GM12873 (cell line): ENCODE data around the gene ATF6.
A peak's percentile ranks its signal among the peaks of the same experiment; 100 is the strongest.

Experiments
- CTCF ChIP-seq: IDR thresholded peaks from 2 replicates; pipeline ENCODE4 v1.5.1; 2012; ENCODE audit warnings: low read depth, mild to moderate bottlenecking, moderate library complexity, low read length, control low read depth; ENCODE audit not compliant: insufficient read depth; ENCODE audit errors: missing control alignments

ATF6 gene

DNA sequence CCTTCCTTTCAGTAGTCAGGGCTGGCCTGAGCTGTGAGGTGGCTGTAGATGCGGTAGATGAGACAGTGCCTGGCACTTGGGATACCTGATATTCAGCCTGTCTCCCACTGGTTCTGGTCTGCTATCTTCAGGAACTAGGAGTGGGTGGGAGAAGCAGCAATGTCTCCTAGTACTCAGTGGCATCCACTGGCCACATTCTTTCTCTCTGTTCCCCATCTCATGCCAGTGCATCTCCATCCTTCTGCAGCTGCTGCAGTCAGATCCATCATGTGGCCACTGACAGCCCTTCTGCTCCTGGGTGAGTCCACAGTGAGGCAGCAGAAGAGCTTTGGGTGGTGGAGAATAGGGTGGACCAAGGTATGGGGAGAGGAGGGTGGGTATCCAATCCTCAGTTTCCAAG is 43.7 kb upstream of the ATF6 start:
- TF ChIP-seq CTCF = no peak

DNA sequence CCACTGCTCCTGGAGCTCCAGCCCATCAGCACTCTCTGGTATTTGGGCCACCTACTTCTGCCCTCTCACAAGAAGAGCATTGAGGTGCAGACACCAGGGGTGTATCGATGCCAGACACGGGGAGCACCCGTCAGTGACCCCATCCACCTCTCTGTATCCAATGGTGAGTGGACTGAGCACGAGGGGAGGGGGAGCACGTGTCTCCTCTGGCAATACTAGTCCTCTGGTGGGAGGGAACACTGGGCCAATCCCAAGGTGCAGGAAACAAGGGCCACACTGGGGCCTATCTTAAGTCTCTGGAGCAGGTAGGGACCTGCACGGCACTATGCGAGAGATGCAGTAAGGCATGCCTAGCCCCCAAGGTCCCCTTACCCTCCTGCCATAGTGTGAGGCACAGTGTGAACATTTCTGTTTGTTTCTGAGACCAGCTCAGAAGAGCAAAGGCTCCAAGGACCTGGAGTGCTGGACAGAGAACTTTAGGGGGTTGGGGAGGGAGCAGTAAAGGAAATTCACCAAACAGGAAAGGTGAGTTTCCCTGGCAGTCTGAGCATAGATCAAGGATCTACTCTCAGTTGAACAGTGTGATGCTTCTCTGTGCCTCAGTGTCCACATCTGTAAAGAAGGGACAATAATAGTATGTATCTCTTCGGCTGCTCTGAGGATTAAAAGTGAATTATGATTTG is 42.5 kb upstream of the ATF6 start:
- TF ChIP-seq CTCF = no peak

DNA sequence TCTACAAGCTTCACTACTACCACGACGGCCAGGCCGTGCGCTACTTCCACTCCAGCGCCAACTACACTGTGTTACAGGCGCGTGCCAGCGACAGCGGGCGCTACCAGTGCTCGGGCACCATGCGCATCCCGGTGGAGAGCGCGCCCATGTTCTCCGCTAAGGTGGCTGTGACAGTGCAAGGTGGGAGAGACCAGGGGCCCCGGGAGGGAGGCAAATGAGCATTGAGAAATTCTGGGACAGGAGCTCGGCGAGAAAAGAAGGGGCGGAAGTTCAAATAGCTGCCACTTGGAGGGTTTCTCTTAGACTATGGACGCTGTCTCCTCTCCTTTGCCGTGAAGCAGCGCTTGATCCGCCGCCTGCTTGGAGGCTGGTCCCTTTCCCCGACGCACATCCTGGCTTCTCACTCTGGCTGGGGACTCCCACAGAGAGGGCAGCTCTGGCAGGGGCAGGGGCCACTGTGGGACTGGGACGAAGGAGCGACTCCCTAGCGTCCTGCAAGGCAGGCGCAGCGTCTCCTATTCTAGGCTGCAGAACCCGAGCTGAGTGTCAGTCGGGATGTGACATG is 40.1 kb upstream of the ATF6 start:
- peak; percentile 36 for TF ChIP-seq CTCF

DNA sequence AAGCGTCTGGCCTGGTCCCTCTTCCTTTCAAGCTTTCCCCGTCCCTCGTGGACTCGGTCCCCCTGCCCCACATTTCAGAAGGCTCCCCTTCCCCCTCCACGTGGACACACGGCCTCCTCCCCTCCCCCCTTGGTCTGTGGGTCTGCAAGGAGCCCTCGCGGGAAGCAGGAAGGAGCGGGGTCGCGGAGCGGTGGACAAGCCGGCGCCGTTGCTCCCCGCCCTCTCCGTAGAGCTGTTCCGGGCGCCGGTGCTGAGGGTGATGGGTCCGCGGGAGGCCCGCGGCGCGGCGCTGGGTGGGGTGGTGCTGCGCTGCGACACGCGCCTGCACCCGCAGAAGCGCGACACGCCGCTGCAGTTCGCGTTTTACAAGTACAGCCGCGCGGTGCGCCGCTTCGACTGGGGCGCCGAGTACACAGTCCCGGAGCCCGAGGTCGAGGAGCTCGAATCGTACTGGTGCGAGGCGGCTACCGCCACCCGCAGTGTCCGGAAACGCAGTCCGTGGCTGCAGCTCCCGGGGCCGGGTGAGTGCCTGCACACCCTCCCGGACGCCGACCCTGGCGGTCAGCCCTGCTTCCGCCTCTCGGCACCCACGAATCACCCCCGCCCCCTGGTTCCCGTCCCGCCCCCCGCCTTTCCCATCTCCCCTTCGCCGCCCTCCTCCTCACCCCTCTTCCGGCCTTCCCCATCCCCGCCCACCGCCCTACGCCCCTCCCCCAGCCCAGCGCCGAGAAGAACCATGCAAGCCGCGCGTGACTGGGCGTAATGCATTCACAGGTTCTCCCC is 39.5 kb upstream of the ATF6 start:
- TF ChIP-seq CTCF = no peak

DNA sequence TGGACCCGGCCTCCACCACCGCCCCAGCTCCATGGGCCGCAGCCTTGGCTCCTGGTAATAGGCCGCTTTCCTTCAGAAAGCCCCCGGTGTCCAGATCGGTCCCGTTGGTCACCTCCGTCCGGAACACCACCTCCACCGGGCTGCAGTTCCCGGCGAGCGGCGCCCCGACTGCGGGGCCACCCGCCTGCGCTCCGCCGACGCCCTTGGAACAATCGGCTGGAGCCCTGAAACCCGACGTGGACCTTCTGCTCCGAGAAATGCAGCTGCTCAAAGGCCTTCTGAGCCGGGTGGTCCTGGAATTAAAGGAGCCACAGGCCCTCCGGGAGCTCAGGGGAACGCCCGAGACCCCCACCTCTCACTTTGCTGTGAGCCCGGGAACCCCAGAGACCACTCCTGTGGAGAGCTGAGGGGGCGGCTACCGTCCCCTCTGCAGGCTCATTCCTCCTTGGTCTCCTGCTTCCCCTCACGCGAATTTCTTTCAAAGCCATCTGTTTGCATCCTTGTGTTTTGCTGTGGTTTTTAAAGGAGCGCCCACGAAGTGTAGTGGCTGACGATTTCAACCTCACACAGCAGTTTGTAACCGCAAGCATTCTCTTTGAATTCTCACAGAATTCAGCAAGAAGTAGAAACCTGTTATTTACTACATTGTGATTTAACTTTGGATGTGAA is 38.7 kb upstream of the ATF6 start:
- TF ChIP-seq CTCF = no peak

DNA sequence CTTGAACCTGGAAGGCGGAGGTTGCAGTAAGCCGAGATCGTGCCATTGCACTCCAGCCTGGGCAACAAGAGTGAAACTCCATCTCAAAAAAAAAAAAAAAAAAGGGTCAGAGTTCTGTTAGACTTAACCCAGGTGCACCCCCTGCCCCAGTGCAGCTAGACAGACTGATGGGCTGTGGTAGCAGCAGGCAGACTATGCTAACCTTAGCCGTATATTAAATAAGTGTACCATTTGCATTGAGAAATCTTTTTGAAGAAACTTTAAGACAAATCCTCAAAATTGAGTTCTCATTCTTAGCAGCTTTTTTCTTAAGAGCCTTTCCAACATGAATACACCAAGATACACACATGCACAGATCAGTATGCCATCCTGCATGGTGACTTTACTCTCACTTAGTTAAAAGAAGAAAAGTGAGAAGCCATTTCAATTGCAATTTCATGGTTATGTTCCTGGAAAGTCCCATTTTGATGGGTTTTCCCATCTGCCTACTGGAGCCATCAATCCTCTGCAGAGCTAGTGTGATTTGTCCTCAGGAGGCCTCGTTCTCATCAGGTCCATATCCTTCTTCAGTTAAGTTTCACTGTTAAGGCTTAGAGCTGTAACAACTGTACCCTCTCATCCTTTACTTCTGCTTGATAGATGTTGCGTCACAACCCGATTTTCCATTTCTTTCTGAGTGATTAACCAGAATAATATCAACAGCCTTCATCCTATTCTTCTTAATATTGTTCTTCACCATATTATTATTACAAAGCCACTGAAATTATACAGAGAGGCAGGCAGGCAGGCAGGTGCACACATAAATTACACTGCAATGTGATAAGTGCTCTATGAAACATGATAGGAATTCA is 37.5 kb upstream of the ATF6 start:
- TF ChIP-seq CTCF = no peak
